Mammary epithelial cell (primary cell): ENCODE results near the gene PRR20B.
"Not testable (repeated sequence)": the region's sequence is repeated elsewhere in the genome, so short reads cannot be mapped to it uniquely, and the experiment has no call there.

Experiments
- CTCF ChIP-seq, 2 donors: IDR thresholded peaks in 1 of 2; conservative IDR thresholded peaks in 1 of 2; 2 replicates each; pipeline ENCODE4 v1.5.1; 2011 to 2012; ENCODE audit warnings: inconsistent platforms in 2 of 2, low read length in 2 of 2, mild to moderate bottlenecking in 2 of 2, control low read depth in 1 of 2, low read depth in 1 of 2; ENCODE audit not compliant: insufficient read depth in 1 of 2; ENCODE audit errors: extremely low read depth in 1 of 2
- EZH2 ChIP-seq: IDR thresholded peaks from 2 replicates; pipeline ENCODE4 v1.6.1; 2012; ENCODE audit warnings: low read length, inconsistent platforms, borderline replicate concordance

GRCh38 chr13:57160332-57160731, 13.0 kb downstream of the PRR20B start, which contains the start of gene PRR20D:
- TF ChIP-seq EZH2; CTCF (conservative IDR thresholded peaks at IDR 0.05 in 1 of 2, IDR thresholded peaks at IDR 0.05 in 1 of 2; ENCODE audit: extremely low read depth in 1 of 2, insufficient read depth in 1 of 2, low read depth in 1 of 2, low read length in 2 of 2): not testable (repeated sequence)
